Astrocyte of the hippocampus (primary cell): ENCODE measurements around the gene CALML5.

Source experiments
- DNase-seq: peaks from one replicate; pipeline ENCODE4 v3.0.0; 2011; ENCODE audit warnings: low read depth, low spot score

Gene CALML5

GRCh38 chr10:5500910-5501309, 1.5 kb upstream of the CALML5 start:
- DNase-seq, result no peak

- no peak for DNase-seq
Measured at GRCh38 chr10:5500162-5500670, 846 bp upstream of the CALML5 start.

- no peak for DNase-seq
Measured at GRCh38 chr10:5498791-5499492, 428 bp downstream of the CALML5 start.

- no peak for DNase-seq
Measured at GRCh38 chr10:5497948-5498730, 1.2 kb downstream of the CALML5 start.

- DNase-seq, result no peak
Measured at GRCh38 chr10:5497289-5497688, 2.1 kb downstream of the CALML5 start.

GRCh38 chr10:5496261-5497250, 2.8 kb downstream of the CALML5 start:
- DNase-seq, result no peak

- no peak for DNase-seq
Measured at GRCh38 chr10:5494611-5495010, 4.8 kb downstream of the CALML5 start.

- DNase-seq, result no peak
Measured at GRCh38 chr10:5493691-5494090, 5.7 kb downstream of the CALML5 start.

GRCh38 chr10:5492929-5493576, 6.3 kb downstream of the CALML5 start:
- no peak for DNase-seq

GRCh38 chr10:5492322-5492855, 7.0 kb downstream of the CALML5 start:
- no peak for DNase-seq

GRCh38 chr10:5491477-5491876, 7.9 kb downstream of the CALML5 start:
- DNase-seq, result no peak

GRCh38 chr10:5490698-5491464, 8.5 kb downstream of the CALML5 start:
- no peak for DNase-seq

- no peak for DNase-seq
Measured at GRCh38 chr10:5490032-5490431, 9.3 kb downstream of the CALML5 start.

- no peak for DNase-seq
Measured at GRCh38 chr10:5488272-5489161, 10.9 kb downstream of the CALML5 start.

- DNase-seq, result no peak
Measured at GRCh38 chr10:5486853-5487235, 12.5 kb downstream of the CALML5 start.

- no peak for DNase-seq
Measured at GRCh38 chr10:5485948-5486852, 13.2 kb downstream of the CALML5 start.

GRCh38 chr10:5485290-5485689, 14.1 kb downstream of the CALML5 start:
- DNase-seq, result no peak

- no peak for DNase-seq
Measured at GRCh38 chr10:5484205-5484604, 15.2 kb downstream of the CALML5 start.
